MM.1S (cell line): ENCODE measurements around the gene TMEM182.

Source experiments
- DNase-seq: peaks from one replicate; pipeline ENCODE4 v3.0.0-alpha.2; 2015
- H2AFZ ChIP-seq: fragments of 300-600 bp; sonication (generic); 2 replicates; pipeline ENCODE4 v1.6.0; 2016; ENCODE audit warnings: antibody characterized with exemption, low read length
- H3F3A ChIP-seq: fragments of 300-600 bp; sonication (generic); 2 replicates; pipeline ENCODE4 v1.6.1; 2016; ENCODE audit warnings: mild to moderate bottlenecking, antibody characterized with exemption, low read length, moderate library complexity, mixed read lengths; ENCODE audit not compliant: insufficient read depth
- H3K27ac ChIP-seq: fragments of 300-600 bp; sonication (generic); 2 replicates; pipeline ENCODE4 v1.5.1; 2016; ENCODE audit warnings: mild to moderate bottlenecking, low read length
- H3K27me3 ChIP-seq: fragments of 300-600 bp; sonication (generic); replicated peaks from 2 replicates; pipeline ENCODE4 v1.6.0; 2016; ENCODE audit warnings: low read length; ENCODE audit not compliant: insufficient read depth
- H3K36me3 ChIP-seq: fragments of 300-600 bp; sonication (generic); replicated peaks from 2 replicates; pipeline ENCODE4 v1.6.1; 2016; ENCODE audit warnings: mild to moderate bottlenecking, low read length, mixed read lengths; ENCODE audit not compliant: insufficient read depth
- H3K4me1 ChIP-seq: fragments of 300-600 bp; sonication (generic); 2 replicates; pipeline ENCODE4 v1.6.1; 2016; ENCODE audit warnings: low read length, mixed read lengths
- H3K4me2 ChIP-seq: fragments of 300-600 bp; sonication (generic); 2 replicates; pipeline ENCODE4 v1.6.0; 2016; ENCODE audit warnings: low read depth, low read length
- H3K4me3 ChIP-seq: fragments of 300-600 bp; sonication (generic); 2 replicates; pipeline ENCODE4 v1.5.1; 2016; ENCODE audit warnings: low read length, mixed read lengths
- H3K79me2 ChIP-seq: fragments of 300-600 bp; sonication (generic); 2 replicates; pipeline ENCODE4 v1.6.1; 2016; ENCODE audit warnings: mixed run types, low read length, mixed read lengths
- H3K9ac ChIP-seq: fragments of 300-600 bp; sonication (generic); 2 replicates; pipeline ENCODE4 v1.6.1; 2016; ENCODE audit warnings: low read length, mixed read lengths
- H3K9me2 ChIP-seq: fragments of 300-600 bp; sonication (generic); replicated peaks from 2 replicates; pipeline ENCODE4 v1.6.1; 2016; ENCODE audit warnings: mild to moderate bottlenecking, low read length, mixed read lengths; ENCODE audit not compliant: insufficient read depth
- H3K9me3 ChIP-seq: fragments of 300-600 bp; sonication (generic); replicated peaks from 2 replicates; pipeline ENCODE4 v1.6.1; 2016; ENCODE audit warnings: mild to moderate bottlenecking, low read length, mixed read lengths; ENCODE audit not compliant: insufficient read depth
- H4K20me1 ChIP-seq: fragments of 300-600 bp; sonication (generic); 2 replicates; pipeline ENCODE4 v1.6.1; 2016; ENCODE audit warnings: mild to moderate bottlenecking, low read length, moderate library complexity, mixed read lengths; ENCODE audit not compliant: insufficient read depth
- CTCF ChIP-seq: fragments of 300-600 bp; sonication (generic); IDR thresholded peaks from 2 replicates; pipeline ENCODE4 v1.5.1; 2016; ENCODE audit warnings: antibody characterized with exemption, low read length, mixed read lengths
- EZH2 ChIP-seq: fragments of 300-600 bp; sonication (generic); optimal IDR thresholded peaks from 2 replicates; pipeline ENCODE3; 2017; ENCODE audit warnings: low read depth, mild to moderate bottlenecking, antibody characterized with exemption, low read length, mixed read lengths
- EZH2phosphoT487 ChIP-seq: fragments of 300-600 bp; sonication (generic); IDR thresholded peaks from 2 replicates; pipeline ENCODE4 v1.6.1; 2018; ENCODE audit warnings: antibody characterized with exemption, low read length

The TMEM182 gene

GRCh38 chr2:102795641-102796040 is 33.8 kb downstream of the TMEM182 start:
- H3K27ac ChIP-seq = no peak overlapping the region
- H3K36me3 ChIP-seq = no peaks in the 10 kb centered on the region
- DNase-seq = no peak
- H3K9ac ChIP-seq = no peak overlapping the region
- H3K79me2 ChIP-seq = no peaks in the 10 kb centered on the region
- H3K4me2 ChIP-seq = no peak overlapping the region
- TF ChIP-seq EZH2 (no peak), EZH2phosphoT487 (no peak), CTCF (no peak)
- no peak overlapping the region for H2AFZ ChIP-seq
- H3K9me2 ChIP-seq = no peaks in the 10 kb centered on the region
- H3K4me1 ChIP-seq = no peaks in the 10 kb centered on the region
- H4K20me1 ChIP-seq = no peaks in the 10 kb centered on the region
- H3F3A ChIP-seq = no peaks in the 10 kb centered on the region
- H3K27me3 ChIP-seq = no peaks in the 10 kb centered on the region
- no peak overlapping the region for H3K4me3 ChIP-seq
- no peaks in the 10 kb centered on the region for H3K9me3 ChIP-seq

GRCh38 chr2:102796337-102796736 is 34.5 kb downstream of the TMEM182 start:
- H3F3A ChIP-seq = no peaks in the 10 kb centered on the region
- H2AFZ ChIP-seq = no peak overlapping the region
- no peak overlapping the region for H3K27ac ChIP-seq
- DNase-seq = no peak
- no peak overlapping the region for H3K4me2 ChIP-seq
- no peaks in the 10 kb centered on the region for H3K9me3 ChIP-seq
- no peaks in the 10 kb centered on the region for H3K79me2 ChIP-seq
- H4K20me1 ChIP-seq = no peaks in the 10 kb centered on the region
- no peaks in the 10 kb centered on the region for H3K4me1 ChIP-seq
- H3K27me3 ChIP-seq = no peaks in the 10 kb centered on the region
- no peaks in the 10 kb centered on the region for H3K36me3 ChIP-seq
- H3K9ac ChIP-seq = no peak overlapping the region
- no peaks in the 10 kb centered on the region for H3K9me2 ChIP-seq
- H3K4me3 ChIP-seq = no peak overlapping the region
- no peak for TF ChIP-seq EZH2phosphoT487

GRCh38 chr2:102797486-102797885 is 35.7 kb downstream of the TMEM182 start:
- Histone ChIP-seq H3K9me2 (no peaks in the 10 kb centered on the region), H3K9ac (no peak overlapping the region), H3K4me2 (no peak overlapping the region), H4K20me1 (no peaks in the 10 kb centered on the region), H3F3A (no peaks in the 10 kb centered on the region), H3K36me3 (no peaks in the 10 kb centered on the region), H3K9me3 (no peaks in the 10 kb centered on the region), H3K27ac (no peak overlapping the region), H3K4me3 (no peak overlapping the region), H2AFZ (no peak overlapping the region), H3K79me2 (no peaks in the 10 kb centered on the region), H3K27me3 (no peaks in the 10 kb centered on the region), H3K4me1 (no peaks in the 10 kb centered on the region)
- DNase-seq = no peak
- TF ChIP-seq EZH2phosphoT487 = no peak
- no peak for TF ChIP-seq CTCF
- TF ChIP-seq EZH2 = no peak

- Histone ChIP-seq H3K9me3 (no peaks in the 10 kb centered on the region), H4K20me1 (no peaks in the 10 kb centered on the region), H2AFZ (no peak overlapping the region), H3K27me3 (no peaks in the 10 kb centered on the region), H3F3A (no peaks in the 10 kb centered on the region), H3K9me2 (no peaks in the 10 kb centered on the region), H3K36me3 (no peaks in the 10 kb centered on the region), H3K27ac (no peak overlapping the region), H3K4me3 (no peak overlapping the region), H3K4me1 (peaks cover 2% of the 10 kb centered on the region; the same call in 1 of the 2 replicates), H3K9ac (no peak overlapping the region), H3K4me2 (no peak overlapping the region), H3K79me2 (no peaks in the 10 kb centered on the region)
- DNase-seq = no peak
- TF ChIP-seq EZH2 = no peak
- TF ChIP-seq EZH2phosphoT487 = no peak
- TF ChIP-seq CTCF = no peak
Observed at GRCh38 chr2:102798181-102798580, 36.4 kb downstream of the TMEM182 start.
